Testis (tissue), 2 donors: ENCODE measurements around the gene UBE2L3.

Experiments used
- CTCF ChIP-seq, 3 experiments: fragments of 450-650 bp in 2 of 3; fragments of 200-600 bp in 1 of 3; sonication (generic) in 1 of 3; IDR thresholded peaks; one replicate each; pipeline ENCODE4 v1.5.1; 2016 to 2019; ENCODE audit warnings: antibody characterized with exemption in 3 of 3, mild to moderate bottlenecking in 2 of 3, moderate library complexity in 1 of 3
- POLR2A ChIP-seq: fragments of 450-650 bp; IDR thresholded peaks from one replicate; pipeline ENCODE4 v1.6.1; 2017; ENCODE audit warnings: antibody characterized with exemption, mild to moderate bottlenecking, moderate library complexity

DNA sequence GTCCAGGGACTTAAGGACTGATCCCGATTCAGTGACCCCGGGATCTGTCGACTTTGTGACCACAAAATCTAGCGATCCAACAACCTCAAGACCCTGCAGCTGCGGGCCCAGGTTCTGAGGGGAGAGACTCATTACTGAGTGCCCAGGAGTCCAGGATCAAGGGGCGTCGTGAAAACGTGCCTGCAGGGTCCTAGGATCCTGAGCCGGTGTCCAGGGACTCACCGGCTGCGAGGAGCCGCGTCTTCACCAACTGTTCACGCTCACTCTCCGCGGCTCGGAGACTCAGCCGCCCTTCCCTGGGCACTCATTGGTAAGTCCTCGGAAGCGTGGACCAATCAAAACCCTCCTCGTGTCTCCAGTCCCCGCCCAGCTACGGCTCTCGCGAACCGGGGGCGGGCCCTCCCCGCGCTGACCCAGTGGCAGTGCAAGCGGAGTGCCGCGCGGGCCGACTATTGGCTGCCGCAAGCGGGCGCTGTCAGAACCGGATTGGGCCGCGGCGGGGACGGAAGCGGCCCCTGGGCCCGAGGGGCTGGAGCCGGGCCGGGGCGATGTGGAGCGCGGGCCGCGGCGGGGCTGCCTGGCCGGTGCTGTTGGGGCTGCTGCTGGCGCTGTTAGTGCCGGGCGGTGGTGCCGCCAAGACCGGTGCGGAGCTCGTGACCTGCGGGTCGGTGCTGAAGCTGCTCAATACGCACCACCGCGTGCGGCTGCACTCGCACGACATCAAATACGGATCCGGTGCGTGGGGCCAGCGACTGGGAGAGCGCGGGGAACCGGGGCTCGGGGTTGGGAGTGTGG, 74.5 kb downstream of the UBE2L3 start, which contains the start of gene SDF2L1:
- TF ChIP-seq CTCF (IDR thresholded peaks at IDR 0.05) (peak in 2 of 3 experiments; percentile 32 to 42), POLR2A (no peak)
